Fibroblast of villous mesenchyme (primary cell): ENCODE results near the gene KCNQ1. TPM values are rescaled to one million over a fixed set of nuclear protein-coding genes. Genes with fewer than 3 reads are reported as not detected.

Source experiments
- DNase-seq: peaks from one replicate; pipeline ENCODE4 v3.0.0-alpha.2; 2010; ENCODE audit warnings: low read depth
- H3K4me3 ChIP-seq: 2 replicates; pipeline ENCODE4 v1.5.1; 2011; ENCODE audit warnings: low read depth, mild to moderate bottlenecking, low read length
- CTCF ChIP-seq: IDR thresholded peaks from 2 replicates; pipeline ENCODE4 v1.5.1; 2012; ENCODE audit warnings: low read depth, mild to moderate bottlenecking, low read length; ENCODE audit not compliant: insufficient read depth
- total RNA-seq: library from RNA; depleted of rRNA; stranded (reverse); fragments of >200 nt; gene quantifications from 2 replicates; pipeline ENCODE4 v1.2.3, GENCODE V29; 2012

KCNQ1 gene
- total RNA-seq, 1 donor, result not detected

- TF ChIP-seq CTCF, result no peak
- no peak for DNase-seq
- no peak overlapping the region for H3K4me3 ChIP-seq
Measured at GRCh38 chr11:2524446-2525165, 79.8 kb downstream of the KCNQ1 start.

- no peak for DNase-seq
- no peak for TF ChIP-seq CTCF
- no peak overlapping the region for H3K4me3 ChIP-seq
Measured at GRCh38 chr11:2525166-2525861, 80.5 kb downstream of the KCNQ1 start.

DNA sequence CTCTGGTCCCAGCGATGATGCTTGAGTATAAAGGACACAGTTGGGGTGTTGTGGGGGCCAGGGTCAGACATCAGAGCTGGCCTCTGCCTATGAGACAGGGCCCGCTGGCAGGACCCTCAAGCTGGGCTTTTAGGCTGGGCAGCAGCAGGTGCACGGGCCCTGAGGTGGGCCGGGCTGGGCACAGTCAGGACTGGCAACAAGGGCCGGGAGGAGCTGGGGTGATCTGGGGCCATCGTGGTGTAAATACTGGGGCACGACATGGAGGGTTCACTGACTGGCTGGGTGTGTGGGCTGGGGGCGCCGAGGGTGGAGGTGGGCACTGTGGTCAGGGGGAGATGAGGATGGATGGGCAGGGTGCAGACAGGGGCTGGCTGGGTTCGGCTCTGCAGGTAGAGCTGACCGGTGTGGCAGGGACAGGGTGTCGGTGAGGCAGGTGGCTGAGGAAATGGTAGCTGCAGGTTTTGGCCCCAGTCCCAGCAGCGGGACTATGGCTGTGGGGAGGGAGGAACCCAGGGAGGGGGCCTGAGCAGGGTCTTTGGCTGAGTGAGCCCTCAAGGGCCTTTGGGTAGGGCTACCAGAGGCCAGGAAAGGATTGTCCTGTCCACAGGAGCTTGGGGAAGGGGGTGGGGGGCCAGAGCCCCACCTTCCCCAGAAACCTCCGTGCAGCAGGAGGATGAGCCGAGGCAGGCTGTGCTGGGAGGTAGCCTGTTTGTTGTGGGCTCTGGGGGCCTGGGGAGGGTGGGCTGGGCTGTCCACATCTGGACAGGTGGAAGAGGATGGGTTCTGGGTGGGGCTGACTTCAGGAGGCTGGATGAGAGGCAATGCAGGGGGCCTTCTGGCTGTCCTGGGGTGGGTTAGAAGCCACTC lies 81.4 kb downstream of the KCNQ1 start:
- TF ChIP-seq CTCF, result no peak
- no peak overlapping the region for H3K4me3 ChIP-seq
- DNase-seq, result no peak

GRCh38 chr11:2526808-2527381 lies 82.1 kb downstream of the KCNQ1 start:
- DNase-seq, result no peak
- no peak overlapping the region for H3K4me3 ChIP-seq
- no peak for TF ChIP-seq CTCF

DNA sequence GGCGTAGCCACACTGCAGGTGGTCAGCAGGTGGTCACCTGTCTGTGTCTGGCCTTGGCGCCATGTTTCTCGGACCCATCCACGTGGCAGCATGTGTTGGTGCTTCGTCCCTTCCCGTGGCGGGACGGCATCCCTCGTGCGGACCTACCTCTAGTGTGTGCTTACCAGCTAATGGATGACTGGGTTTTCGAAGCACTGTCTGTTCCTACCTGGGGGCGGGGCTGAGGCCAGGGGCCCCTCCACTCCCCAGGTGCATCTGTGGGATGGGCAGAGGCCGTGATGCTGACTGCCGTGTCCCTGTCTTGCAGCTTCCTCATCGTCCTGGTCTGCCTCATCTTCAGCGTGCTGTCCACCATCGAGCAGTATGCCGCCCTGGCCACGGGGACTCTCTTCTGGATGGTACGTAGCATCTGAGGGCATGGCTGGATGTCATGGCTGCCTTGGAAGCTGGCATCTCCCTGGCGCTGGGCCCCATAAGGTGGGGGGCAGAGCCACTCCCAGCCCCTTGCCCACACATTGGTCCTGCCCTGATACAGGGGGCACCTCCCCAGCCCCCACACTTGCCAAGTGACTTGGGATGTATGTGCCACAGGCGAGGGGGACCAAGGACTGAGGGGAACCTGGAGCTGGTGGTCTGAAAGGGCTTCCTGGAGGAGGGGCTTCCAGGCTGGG lies 82.9 kb downstream of the KCNQ1 start:
- TF ChIP-seq CTCF, result no peak

More for the DNA sequence above, 82.9 kb downstream of the KCNQ1 start:
- H3K4me3 ChIP-seq, result no peak overlapping the region
- no peak for DNase-seq
